Activated CD8-positive, alpha-beta memory T cell treated with anti-CD3 and anti-CD28 coated beads, Interleukin-2, amount 50 U/mL, for 1 hour (primary cell): ENCODE measurements around the gene DLGAP5.
A peak's percentile ranks its signal among the peaks of the same experiment; 100 is the strongest.

Source experiments
- DNase-seq: peaks from one replicate; pipeline ENCODE4 v3.0.0-alpha.2; 2020; ENCODE audit errors: extremely low read depth

DLGAP5 gene

GRCh38 chr14:55191203-55192053, at the start of gene DLGAP5:
DLGAP5 (minus strand) TSS chr14:55191585; CDS start chr14:55189179, 2,406 bp downstream.
- peak; percentile 71 for DNase-seq

GRCh38 chr14:55240526-55241178, 49.3 kb upstream of the DLGAP5 start:
- no peak for DNase-seq

GRCh38 chr14:55239320-55239719, 47.9 kb upstream of the DLGAP5 start:
- DNase-seq = no peak

- DNase-seq = no peak
Observed at GRCh38 chr14:55238019-55238680, 46.8 kb upstream of the DLGAP5 start.

GRCh38 chr14:55233591-55233990, 42.2 kb upstream of the DLGAP5 start:
- no peak for DNase-seq

GRCh38 chr14:55228261-55228660, 36.9 kb upstream of the DLGAP5 start:
- DNase-seq = no peak

GRCh38 chr14:55223364-55223763, 32.0 kb upstream of the DLGAP5 start:
- DNase-seq = no peak

GRCh38 chr14:55221968-55222367, 30.6 kb upstream of the DLGAP5 start:
- DNase-seq = no peak

- no peak for DNase-seq
Observed at GRCh38 chr14:55221186-55221585, 29.8 kb upstream of the DLGAP5 start.

GRCh38 chr14:55220230-55220629, 28.8 kb upstream of the DLGAP5 start:
- no peak for DNase-seq

GRCh38 chr14:55212634-55213033, 21.2 kb upstream of the DLGAP5 start:
- DNase-seq = no peak

- DNase-seq = no peak
Observed at GRCh38 chr14:55207832-55208231, 16.4 kb upstream of the DLGAP5 start.

GRCh38 chr14:55206175-55206693, 14.8 kb upstream of the DLGAP5 start:
- no peak for DNase-seq

GRCh38 chr14:55201219-55202101, 10.1 kb upstream of the DLGAP5 start:
- DNase-seq = no peak

GRCh38 chr14:55200651-55201050, 9.3 kb upstream of the DLGAP5 start:
- DNase-seq = no peak

- DNase-seq = no peak
Observed at GRCh38 chr14:55198749-55199148, 7.4 kb upstream of the DLGAP5 start.

GRCh38 chr14:55194656-55195355, 3.4 kb upstream of the DLGAP5 start:
- no peak for DNase-seq

- DNase-seq = no peak
Observed at GRCh38 chr14:55192054-55192621, 753 bp upstream of the DLGAP5 start.

- DNase-seq = no peak
Observed at GRCh38 chr14:55190906-55191202, 531 bp downstream of the DLGAP5 start.

GRCh38 chr14:55188686-55189295, 2.6 kb downstream of the DLGAP5 start:
- DNase-seq = no peak
